Tibial nerve (tissue), 4 donors: ENCODE results near the gene NUP93. TPM values are rescaled to one million over a fixed set of nuclear protein-coding genes. Genes with fewer than 3 reads are reported as not detected.

Experiments
- DNase-seq, 2 donors: peaks; one replicate each; pipeline ENCODE4 v3.0.0-alpha.2; 2019; ENCODE audit warnings: low spot score in 2 of 2
- H3K27ac ChIP-seq, 4 donors: fragments of 200-600 bp; sonication (generic) in 3 of 4; one replicate each; pipeline ENCODE4 v1.5.1; 2017 to 2019; ENCODE audit warnings: mild to moderate bottlenecking in 1 of 4
- H3K27me3 ChIP-seq, 2 donors: fragments of 200-600 bp; sonication (generic) in 1 of 2; one replicate each; pipeline versions ENCODE4 v1.5.1 to v1.6.0; 2017 to 2019
- H3K36me3 ChIP-seq, 3 donors: fragments of 200-600 bp; sonication (generic); one replicate each; pipeline ENCODE4 v1.5.1; 2018 to 2019
- H3K4me1 ChIP-seq, 4 donors: fragments of 200-600 bp; sonication (generic) in 3 of 4; one replicate each; pipeline ENCODE4 v1.5.1; 2017 to 2019
- H3K4me3 ChIP-seq, 4 donors: fragments of 200-600 bp; sonication (generic) in 3 of 4; one replicate each; pipeline ENCODE4 v1.5.1; 2017 to 2019; ENCODE audit warnings: mild to moderate bottlenecking in 1 of 4, moderate library complexity in 1 of 4
- H3K9me3 ChIP-seq, 4 donors: fragments of 200-600 bp; sonication (generic) in 3 of 4; one replicate each; pipeline ENCODE4 v1.5.1; 2017 to 2019
- CTCF ChIP-seq, 5 experiments: fragments of 200-600 bp in 3 of 5; fragments of 450-650 bp in 2 of 5; sonication (generic) in 3 of 5; IDR thresholded peaks; one replicate each; pipeline ENCODE4 v1.5.1; 2016 to 2019; ENCODE audit warnings: antibody characterized with exemption in 5 of 5, mild to moderate bottlenecking in 3 of 5, moderate library complexity in 2 of 5
- EP300 ChIP-seq, 2 donors: sonication (generic); formaldehyde crosslinking; IDR thresholded peaks; one replicate each; pipeline ENCODE4 v1.6.1; 2017; ENCODE audit warnings: antibody characterized with exemption in 2 of 2, mild to moderate bottlenecking in 1 of 2
- POLR2A ChIP-seq, 2 donors: fragments of 450-650 bp; IDR thresholded peaks; one replicate each; pipeline ENCODE4 v1.6.1; 2017; ENCODE audit warnings: antibody characterized with exemption in 2 of 2, mild to moderate bottlenecking in 2 of 2, moderate library complexity in 2 of 2
- WGBS, 2 donors: methylation state at CpG; one replicate each; pipeline ENCODE4 v1.1.5; 2018; 5-methylcytosine and 5-hydroxymethylcytosine counted together
- total RNA-seq, 4 donors: library from RNA; depleted of rRNA; stranded (reverse); fragments of >200 nt; gene quantifications; one replicate each; pipeline ENCODE4 v1.1.0, GENCODE V29; 2016

The NUP93 gene
- total RNA-seq, 4 donors from 2014 or later = 27.6 to 65.7 (median 43.8) TPM

GRCh38 chr16:56824331-56824730 lies 94.4 kb downstream of the NUP93 start:
- no peak for DNase-seq
- peaks cover 0 to 77% (median 7%) of the 10 kb centered on the region in 3 donors for H3K36me3 ChIP-seq
- H3K4me1 ChIP-seq = no peaks in the 10 kb centered on the region
- WGBS, 2 donors = 32 to 43% methylated on average over 3 of the region's 3 CpGs
- H3K27ac ChIP-seq = no peak overlapping the region
- H3K9me3 ChIP-seq = no peaks in the 10 kb centered on the region
- H3K27me3 ChIP-seq = no peaks in the 10 kb centered on the region
- no peak overlapping the region for H3K4me3 ChIP-seq
- TF ChIP-seq POLR2A (IDR thresholded peaks at IDR 0.05) (no peak), CTCF (IDR thresholded peaks at IDR 0.05) (peak in 1 of 5 experiments; percentile 13)

- DNase-seq = no peak
- Histone ChIP-seq H3K36me3 (peaks cover 0 to 77% (median 7%) of the 10 kb centered on the region in 3 donors), H3K27me3 (no peaks in the 10 kb centered on the region), H3K27ac (no peak overlapping the region), H3K4me3 (no peak overlapping the region), H3K9me3 (no peaks in the 10 kb centered on the region), H3K4me1 (no peaks in the 10 kb centered on the region)
- 85 to 92% methylated on average over 3 of the region's 3 CpGs for WGBS, 2 donors
- TF ChIP-seq EP300 (IDR thresholded peaks at IDR 0.05) = no peak
- no peak for TF ChIP-seq POLR2A (IDR thresholded peaks at IDR 0.05)
- no peak for TF ChIP-seq CTCF (IDR thresholded peaks at IDR 0.05)
Measured at GRCh38 chr16:56824804-56825203, 94.9 kb downstream of the NUP93 start.

- Histone ChIP-seq H3K27me3 (no peaks in the 10 kb centered on the region), H3K4me3 (no peak overlapping the region), H3K9me3 (no peaks in the 10 kb centered on the region), H3K4me1 (no peaks in the 10 kb centered on the region), H3K36me3 (peaks cover 0 to 77% (median 7%) of the 10 kb centered on the region in 3 donors), H3K27ac (no peak overlapping the region)
- no peak for DNase-seq
- TF ChIP-seq POLR2A (IDR thresholded peaks at IDR 0.05) (no peak), EP300 (IDR thresholded peaks at IDR 0.05) (no peak), CTCF (IDR thresholded peaks at IDR 0.05) (no peak)
Measured at GRCh38 chr16:56825826-56826225, 95.9 kb downstream of the NUP93 start.

- TF ChIP-seq EP300 (IDR thresholded peaks at IDR 0.05) (no peak), CTCF (IDR thresholded peaks at IDR 0.05) (no peak), POLR2A (IDR thresholded peaks at IDR 0.05) (no peak)
- Histone ChIP-seq H3K27me3 (no peaks in the 10 kb centered on the region), H3K36me3 (peaks cover 0 to 80% (median 3%) of the 10 kb centered on the region in 3 donors), H3K9me3 (no peaks in the 10 kb centered on the region), H3K4me1 (no peaks in the 10 kb centered on the region), H3K4me3 (no peak overlapping the region), H3K27ac (no peak overlapping the region)
- 89 to 95% methylated on average over 1 of the region's 1 CpG for WGBS, 2 donors
- no peak for DNase-seq
Measured at GRCh38 chr16:56828647-56829046, 98.7 kb downstream of the NUP93 start.

GRCh38 chr16:56830669-56831068 lies 100.7 kb downstream of the NUP93 start:
- no peak overlapping the region for H3K4me3 ChIP-seq
- no peaks in the 10 kb centered on the region for H3K9me3 ChIP-seq
- WGBS, 2 donors = 44 to 63% methylated on average over 2 of the region's 2 CpGs
- DNase-seq = no peak
- H3K27me3 ChIP-seq = no peaks in the 10 kb centered on the region
- no peaks in the 10 kb centered on the region for H3K4me1 ChIP-seq
- H3K27ac ChIP-seq = no peak overlapping the region
- H3K36me3 ChIP-seq = peaks cover 0 to 82% (median 7%) of the 10 kb centered on the region in 3 donors
- no peak for TF ChIP-seq EP300 (IDR thresholded peaks at IDR 0.05)
- TF ChIP-seq CTCF (IDR thresholded peaks at IDR 0.05) = no peak
- no peak for TF ChIP-seq POLR2A (IDR thresholded peaks at IDR 0.05)
